GM18868 (cell line): ENCODE measurements around the gene CLIC4.
A peak's percentile ranks its signal among the peaks of the same experiment; 100 is the strongest.
"Not testable (repeated sequence)": the region's sequence is repeated elsewhere in the genome, so short reads cannot be mapped to it uniquely, and the experiment has no call there.

Experiments used
- ATAC-seq: cut with Tn5 transposase; IDR thresholded peaks from one replicate; pipeline ENCODE4 v1.9.1; 2021; ENCODE audit warnings: mild to moderate bottlenecking, moderate library complexity; ENCODE audit not compliant: unreplicated experiment

CLIC4 gene

GRCh38 chr1:24743404-24744211, 1.6 kb upstream of the CLIC4 start:
- ATAC-seq, result peak; percentile 18

GRCh38 chr1:24745711-24746413, 615 bp downstream of the CLIC4 start:
- ATAC-seq, result peak; percentile 3

GRCh38 chr1:24748191-24749121, 3.2 kb downstream of the CLIC4 start:
- ATAC-seq, result no peak

GRCh38 chr1:24749252-24749651, 4.0 kb downstream of the CLIC4 start:
- no peak for ATAC-seq

GRCh38 chr1:24749886-24750285, 4.6 kb downstream of the CLIC4 start:
- ATAC-seq, result no peak

GRCh38 chr1:24751833-24752232, 6.6 kb downstream of the CLIC4 start:
- ATAC-seq, result no peak

- ATAC-seq, result no peak
Observed at GRCh38 chr1:24752305-24752704, 7.1 kb downstream of the CLIC4 start.

GRCh38 chr1:24754229-24754628, 9.0 kb downstream of the CLIC4 start:
- ATAC-seq, result no peak

- ATAC-seq, result not testable (repeated sequence)
Observed at GRCh38 chr1:24755323-24755722, 10.1 kb downstream of the CLIC4 start.

- ATAC-seq, result no peak
Observed at GRCh38 chr1:24756395-24756794, 11.1 kb downstream of the CLIC4 start.

- ATAC-seq, result no peak
Observed at GRCh38 chr1:24759492-24759891, 14.2 kb downstream of the CLIC4 start.

- ATAC-seq, result no peak
Observed at GRCh38 chr1:24761582-24761981, 16.3 kb downstream of the CLIC4 start.

- ATAC-seq, result no peak
Observed at GRCh38 chr1:24762133-24762676, 17.0 kb downstream of the CLIC4 start.

GRCh38 chr1:24763671-24764070, 18.4 kb downstream of the CLIC4 start:
- no peak for ATAC-seq

- no peak for ATAC-seq
Observed at GRCh38 chr1:24764439-24764838, 19.2 kb downstream of the CLIC4 start.

GRCh38 chr1:24764848-24765247, 19.6 kb downstream of the CLIC4 start:
- ATAC-seq, result no peak

- ATAC-seq, result no peak
Observed at GRCh38 chr1:24765308-24765988, 20.2 kb downstream of the CLIC4 start.

- no peak for ATAC-seq
Observed at GRCh38 chr1:24767351-24767750, 22.1 kb downstream of the CLIC4 start.

GRCh38 chr1:24768873-24769605, 23.8 kb downstream of the CLIC4 start:
- no peak for ATAC-seq
